Measurements from ENCODE around the gene DDX55.

DDX55 gene

DNA sequence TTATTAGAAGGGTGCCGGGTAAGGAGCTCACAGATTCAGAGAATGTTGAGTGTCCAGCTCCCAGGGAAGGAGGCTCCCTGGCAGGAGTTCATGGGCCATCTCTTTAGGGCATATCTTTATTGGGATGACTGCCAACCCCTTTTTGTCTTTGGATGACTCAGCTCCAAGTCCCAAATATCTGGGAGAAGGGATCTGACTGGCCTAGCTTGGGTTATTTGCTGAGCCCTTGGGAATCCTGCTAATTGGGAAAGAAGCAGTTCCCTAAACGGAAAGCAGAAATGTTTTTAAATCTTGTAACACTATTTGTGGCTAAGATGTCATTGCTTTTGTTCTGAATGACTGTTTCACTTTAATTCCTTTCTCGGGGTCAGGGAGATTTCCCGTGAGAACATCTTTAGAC lies 12.6 kb downstream of the DDX55 start:
- no peak for DNase-seq

DNA sequence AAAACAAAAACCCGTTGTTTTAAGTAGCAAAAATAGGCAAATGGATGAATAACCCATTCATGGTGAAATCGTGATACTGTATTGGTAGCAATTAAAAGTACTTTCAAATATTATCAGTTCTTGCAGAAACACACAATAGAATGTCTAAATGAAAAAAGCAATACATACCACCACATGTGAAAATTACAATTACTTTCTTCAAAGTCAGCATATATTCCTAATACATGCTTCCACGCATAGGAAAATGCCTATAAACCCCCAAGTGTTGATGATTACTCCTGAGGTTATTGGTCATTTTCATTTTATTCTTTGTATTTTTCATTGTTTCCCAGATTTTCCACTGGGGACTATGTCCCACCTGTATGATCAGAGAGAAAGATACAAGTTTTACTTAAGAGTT lies 15.2 kb downstream of the DDX55 start:
- DNase-seq = no peak

DNA sequence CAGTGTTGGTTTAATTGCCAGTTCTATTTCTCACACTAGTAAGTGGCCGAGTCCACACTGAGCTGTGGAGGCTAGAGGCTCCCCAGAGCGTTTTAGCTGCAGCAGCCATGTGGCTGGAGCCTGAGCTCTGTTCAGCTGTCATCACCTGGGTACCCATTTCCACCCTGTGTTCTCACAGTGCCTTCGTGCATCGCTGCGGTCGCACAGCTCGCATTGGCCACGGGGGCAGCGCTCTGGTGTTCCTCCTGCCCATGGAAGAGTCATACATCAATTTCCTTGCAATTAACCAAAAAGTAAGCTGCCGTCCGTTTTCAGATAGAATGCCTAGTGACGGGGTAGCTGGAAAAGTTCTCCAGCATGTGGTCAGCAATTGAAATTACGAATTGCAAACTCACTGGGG lies 15.7 kb downstream of the DDX55 start:
- no peak for DNase-seq

DNA sequence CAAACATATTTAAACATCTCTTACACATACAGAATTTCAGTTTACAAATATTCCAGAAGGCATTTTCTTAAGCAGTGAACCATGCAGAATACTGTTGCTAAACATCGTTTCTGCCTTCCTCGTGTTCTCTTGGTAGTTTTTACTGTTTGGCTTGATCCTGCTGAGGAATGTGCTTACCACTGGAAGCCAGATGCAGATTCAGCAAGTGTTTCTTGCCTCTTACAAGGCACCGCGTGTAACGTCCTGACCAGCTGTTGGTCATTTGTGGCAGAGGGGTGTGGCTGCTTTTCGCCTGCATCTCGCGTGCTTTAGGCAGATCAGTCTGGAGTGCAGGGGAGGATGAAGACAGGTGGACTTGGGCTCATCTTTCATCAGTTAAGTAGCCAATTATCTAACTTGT lies 19.2 kb downstream of the DDX55 start:
- no peak for DNase-seq

DNA sequence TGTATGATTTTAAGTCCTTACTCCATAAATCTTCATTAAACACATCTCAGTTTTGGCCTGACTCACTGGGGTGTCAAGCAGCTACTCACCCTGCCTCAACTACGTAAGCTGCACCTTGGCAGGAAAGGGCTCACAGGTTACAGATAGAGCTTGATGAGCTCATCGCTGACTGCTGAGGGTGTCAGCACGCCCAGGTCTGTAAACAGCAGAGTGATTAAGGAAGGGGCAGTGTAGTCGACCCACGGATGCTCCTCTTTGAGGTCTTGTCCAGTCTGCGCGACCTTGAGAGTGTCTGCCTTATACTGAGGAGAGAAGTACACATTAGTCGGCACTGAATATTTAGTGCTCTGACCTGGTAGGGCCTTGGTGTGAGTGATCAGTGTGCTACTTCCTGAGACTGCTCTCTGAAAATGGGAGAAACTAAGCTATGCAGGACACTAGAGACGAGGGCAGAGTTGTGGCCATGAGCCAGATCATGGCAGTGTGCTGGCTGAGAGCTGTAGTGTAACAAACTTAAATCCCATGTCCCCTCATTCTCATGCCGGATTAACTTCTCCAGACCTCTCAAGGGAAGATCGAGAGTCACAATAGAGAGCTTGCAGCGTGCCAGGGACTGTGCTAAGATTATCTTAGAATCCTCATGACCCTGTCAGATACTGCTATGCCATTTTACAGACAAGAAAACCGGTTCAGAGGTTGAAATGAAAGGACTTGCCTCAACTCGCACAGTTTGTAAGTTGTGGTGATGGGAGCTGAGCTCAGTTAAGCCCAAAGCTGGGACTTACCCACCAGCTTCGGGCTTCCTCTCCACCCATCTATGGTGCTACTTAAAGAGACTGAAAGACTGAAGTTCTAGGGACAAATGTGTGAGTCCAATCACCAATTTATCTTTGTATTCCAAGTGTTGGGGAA lies 20.0 kb downstream of the DDX55 start:
- DNase-seq = no peak

DNA sequence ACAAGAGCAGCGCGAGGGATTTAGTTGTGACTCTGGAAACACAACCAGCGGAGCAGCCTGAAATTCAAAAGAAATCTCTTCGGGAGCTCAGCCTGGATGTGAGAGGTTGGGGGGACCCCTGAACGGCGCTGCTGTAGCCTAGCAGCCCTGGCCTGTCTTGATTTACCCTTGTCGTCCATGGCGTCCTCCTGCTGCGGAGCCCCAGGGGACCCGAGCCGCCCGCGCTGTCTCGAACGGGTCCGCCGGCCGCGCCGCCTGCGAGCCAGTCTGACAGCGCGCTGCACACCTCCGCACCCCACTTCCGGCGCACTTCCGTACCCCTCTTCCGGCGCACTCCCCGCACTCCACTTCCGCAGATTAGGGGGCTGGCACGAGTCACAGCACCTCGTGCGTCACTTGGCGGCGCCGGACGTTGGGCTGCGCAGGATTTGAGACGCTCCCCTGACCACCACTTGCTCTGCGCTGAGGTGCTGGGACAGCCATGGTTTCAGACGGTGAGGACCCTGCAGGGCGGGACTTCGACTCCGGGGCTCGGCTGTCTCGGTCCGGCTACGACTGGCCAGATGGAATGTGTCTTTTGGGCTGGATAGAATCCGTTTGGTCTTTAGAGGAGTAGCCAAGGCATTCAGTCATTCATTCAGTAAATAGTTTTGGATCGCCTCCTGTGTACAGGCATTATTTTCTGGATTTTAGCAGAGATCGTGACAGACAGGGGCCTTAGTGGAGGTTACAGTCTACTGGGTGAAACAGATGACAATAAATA lies 31.7 kb downstream of the DDX55 start, which contains the start of the genes EIF2B1 and GTF2H3:
TSS of gene EIF2B1 (minus strand) at position 308 of the 763 bp plus-strand sequence. CDS start at position 179, 129 bp downstream.
TSS of gene GTF2H3 (plus strand) at position 451 of the 763 bp plus-strand sequence. CDS start at position 482, 31 bp downstream.
- DNase-seq = peak; percentile 98

DNA sequence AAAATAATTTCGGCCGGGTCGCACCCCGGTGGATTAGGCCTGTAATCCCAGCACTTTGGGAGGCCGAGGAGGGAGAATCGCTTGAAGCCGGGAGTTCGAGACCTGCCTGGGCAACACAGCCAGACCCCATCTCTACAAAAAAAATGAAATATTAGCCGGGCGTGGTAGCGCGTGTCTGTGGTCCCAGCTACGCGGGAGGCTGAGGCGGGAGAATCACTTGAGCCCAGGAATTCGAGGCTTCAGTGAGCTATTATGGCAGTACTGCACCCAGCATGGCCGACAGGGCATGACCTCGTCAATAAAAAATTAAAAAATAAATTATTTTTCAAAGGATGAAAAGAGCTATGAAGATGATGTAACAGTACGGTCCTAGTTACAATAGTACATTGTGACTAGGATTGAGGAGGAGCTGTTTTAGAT lies 32.3 kb downstream of the DDX55 start:
- no peak for DNase-seq

DNA sequence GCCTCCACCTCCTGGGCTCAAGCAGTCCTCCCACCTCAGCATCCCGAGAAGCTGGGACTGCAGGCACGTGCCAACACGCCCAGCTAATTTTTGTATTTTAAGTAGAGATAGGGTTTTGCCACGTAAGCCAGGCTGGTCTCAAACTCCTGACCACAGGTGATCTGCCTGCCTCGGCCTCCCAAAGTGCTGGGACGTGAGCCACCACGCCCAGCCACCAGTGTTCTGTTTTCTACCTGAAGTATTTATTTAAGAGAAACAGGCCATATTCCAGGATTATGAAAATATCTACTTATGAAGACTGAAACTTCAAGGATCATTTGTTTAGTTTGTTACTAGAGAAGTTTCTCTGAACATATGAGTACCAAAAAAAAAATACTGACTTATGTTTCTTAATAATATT lies 42.0 kb downstream of the DDX55 start:
- no peak for DNase-seq

DNA sequence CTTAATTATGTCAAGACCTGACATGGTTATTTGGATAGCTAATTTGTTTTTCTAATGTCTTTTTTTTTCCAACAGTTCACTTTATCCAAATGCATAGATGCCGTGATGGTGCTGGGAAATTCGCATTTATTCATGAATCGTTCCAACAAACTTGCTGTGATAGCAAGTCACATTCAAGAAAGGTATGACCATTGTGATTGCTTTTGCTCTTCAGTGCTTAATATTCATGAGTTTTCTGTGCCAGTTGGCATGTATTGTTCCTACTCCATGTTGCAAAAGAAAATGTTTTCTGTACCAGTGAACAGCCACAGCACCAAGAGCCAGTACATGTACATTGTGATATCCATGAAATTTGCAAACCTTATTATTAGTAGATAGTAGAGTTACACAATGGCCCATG lies 43.5 kb downstream of the DDX55 start:
- DNase-seq = no peak

DNA sequence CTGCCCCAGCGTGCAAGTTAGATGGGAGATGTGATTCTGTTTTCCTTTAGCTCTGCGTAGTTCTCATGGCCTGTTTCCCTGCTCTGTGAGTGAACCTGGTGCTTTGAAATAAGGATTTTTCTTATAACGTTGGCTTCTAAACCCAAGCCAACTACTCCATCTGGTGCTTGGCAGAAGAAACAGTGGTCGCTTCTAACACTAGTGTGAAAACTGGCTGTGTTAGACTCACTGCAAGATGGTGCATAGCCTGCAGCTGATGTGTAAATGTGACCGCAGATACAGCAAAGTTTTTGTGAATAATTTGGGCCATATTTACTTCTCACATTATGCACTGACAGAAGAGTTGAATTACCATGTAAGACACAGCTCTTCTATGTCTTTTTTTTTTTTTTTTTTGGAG lies 44.0 kb downstream of the DDX55 start:
- DNase-seq = no peak

DNA sequence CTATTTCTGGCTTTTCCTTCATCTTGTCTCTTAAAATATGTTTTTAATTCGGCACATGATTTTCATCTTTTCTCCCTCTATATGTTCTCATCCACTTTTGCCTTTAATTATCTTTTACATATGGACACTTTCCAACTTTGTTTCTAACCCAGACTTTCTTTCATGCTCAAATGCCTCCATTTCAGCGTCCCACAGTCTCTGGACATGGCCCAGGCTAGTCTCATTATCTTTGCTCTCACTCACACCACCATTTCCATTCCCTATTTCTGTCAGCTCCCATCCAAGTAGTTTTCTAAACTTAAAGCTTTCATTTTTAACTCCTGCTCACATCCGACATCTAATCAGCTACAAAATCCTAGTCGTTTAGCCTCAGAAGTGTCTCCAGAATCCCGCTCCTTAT lies 46.5 kb downstream of the DDX55 start:
- DNase-seq = no peak

DNA sequence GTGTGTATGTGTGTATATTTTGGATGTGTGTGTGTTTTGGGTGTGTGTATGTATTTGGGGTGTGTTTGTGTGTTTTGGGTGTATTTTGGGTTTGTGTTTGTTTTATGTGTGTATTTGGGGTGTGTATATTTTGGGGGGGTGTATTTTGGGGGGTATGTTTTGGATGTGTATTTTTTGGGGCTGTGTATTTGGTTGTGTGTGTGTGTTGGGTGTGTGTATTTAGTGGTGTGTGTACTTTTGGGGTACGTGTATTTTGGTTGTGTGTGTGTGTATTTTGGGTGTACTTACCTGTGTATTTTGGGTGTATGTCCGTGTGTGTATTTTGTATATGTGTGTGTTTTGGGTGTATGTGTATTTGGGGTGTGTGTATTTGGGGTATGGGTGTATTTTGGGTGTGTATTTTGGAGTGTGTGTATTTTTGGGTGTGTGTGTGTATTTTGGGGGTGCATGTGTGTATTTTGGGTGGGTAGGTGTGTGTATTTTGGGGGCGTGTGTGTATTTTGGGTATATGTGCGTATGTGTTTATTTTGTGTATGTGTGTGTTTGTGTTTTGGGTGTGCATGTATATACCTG lies 52.3 kb downstream of the DDX55 start:
- no peak for DNase-seq

DNA sequence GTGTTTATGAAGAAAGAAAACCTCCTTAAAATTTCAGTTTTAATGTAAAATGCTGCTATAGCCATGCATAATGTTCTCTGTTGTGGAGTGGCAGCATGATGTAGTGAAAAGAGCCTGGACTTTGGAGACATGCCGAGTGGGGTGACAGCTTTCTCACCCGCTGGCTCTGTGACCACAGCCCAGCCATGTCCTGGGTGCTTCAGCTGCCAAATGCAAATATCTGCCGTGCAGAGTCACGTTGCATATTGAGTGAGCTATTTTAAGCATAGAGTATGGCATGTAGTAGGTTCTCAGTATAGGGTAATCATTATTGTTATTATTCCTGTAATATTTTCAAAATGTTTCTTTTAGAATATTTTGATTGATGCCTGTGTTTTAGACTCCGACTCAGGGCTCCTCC lies 53.5 kb downstream of the DDX55 start:
- no peak for DNase-seq

DNA sequence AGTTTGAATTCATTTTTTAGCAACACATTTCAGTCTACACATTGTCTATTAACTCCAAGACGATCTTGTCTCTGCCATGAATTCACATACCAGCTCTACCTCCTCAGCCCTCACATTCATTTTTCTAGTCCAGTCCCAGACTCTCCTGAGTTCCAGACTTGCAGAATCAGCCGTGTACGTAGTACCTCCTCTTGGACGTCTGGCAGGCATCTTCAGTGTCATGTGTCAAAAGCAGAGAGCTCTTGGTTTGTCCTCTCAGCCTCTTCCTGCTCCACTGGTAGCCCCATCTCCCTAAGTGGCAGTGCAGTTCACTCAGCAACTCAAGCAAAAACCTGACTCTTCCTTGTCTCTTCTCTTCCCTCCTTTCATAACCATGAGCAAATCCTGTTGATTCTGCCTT lies 54.5 kb downstream of the DDX55 start:
- no peak for DNase-seq

DNA sequence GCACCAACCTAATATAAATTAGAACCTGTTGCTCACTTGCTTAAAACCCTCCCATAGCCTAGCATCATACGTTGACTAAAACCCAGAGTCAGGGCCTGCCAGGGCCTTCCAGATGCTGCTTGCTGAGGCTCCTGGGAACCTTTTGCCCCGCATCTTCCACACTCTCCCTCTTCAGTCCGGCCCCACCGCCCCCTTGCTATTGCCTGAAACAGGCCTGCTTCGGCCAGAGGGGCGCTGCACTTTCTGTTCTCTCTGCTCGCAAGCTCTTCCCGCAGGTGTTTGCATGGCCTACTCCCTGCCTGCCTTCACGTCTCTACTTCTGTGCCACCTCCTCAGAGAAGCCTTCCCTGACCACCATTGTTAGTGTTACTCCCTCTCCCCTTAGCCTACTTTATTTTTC lies 55.3 kb downstream of the DDX55 start:
- no peak for DNase-seq

DNA sequence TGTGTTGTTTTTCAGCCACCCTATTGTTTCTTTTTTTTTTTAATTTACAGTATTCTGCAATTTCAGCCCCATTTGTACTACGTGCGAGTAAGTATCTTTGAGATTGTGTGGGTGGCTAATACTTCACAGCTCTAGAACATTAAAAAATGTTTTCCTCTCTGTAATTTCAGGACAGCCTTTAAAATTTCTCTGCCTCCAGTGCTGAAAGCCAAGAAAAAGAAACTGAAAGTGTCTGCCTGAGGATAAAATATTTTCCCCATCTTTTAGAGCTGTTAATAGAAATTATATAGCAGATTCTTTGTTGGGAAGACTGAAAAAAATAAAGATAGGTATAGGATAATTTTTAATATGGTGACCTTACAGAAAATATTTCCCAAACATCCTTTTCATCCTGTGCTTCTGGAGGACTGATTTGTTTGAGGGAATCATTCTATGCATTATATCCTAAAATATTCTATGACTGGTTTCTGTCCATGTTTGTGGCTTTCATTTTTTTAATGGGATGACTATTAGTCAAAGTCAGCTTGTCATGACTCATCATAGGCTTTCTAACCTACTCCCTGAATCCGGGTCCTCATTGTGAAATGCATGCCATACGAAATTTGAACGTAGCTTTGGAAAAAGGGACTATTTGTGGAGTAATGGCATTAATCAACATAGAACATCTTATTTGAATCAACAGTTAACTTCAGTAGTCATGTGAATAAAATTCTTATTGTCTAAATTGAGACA lies 58.3 kb downstream of the DDX55 start:
- no peak for DNase-seq

DNA sequence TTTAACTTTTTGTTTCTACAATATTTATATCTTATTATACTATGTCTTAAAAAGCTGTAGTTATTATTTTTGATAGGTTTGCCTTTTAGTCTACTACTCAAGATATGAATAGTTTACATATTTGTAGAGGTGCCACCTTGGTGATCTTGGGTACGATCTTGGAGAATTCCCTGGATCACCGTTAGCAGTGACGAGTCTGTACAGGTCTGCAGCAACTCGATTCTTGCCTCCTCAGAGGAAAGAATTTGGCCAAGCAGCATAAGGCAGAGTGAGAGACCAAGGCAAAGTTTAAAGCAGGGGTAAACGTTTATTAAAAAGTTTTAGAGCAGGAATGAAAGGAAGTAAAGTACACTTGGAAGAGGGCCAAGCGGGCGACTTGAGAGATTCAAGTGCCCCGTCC lies 65.9 kb downstream of the DDX55 start:
- no peak for DNase-seq
